GM21737 (cell line): ENCODE data around the gene B2M.
"Not testable (repeated sequence)": the region's sequence is repeated elsewhere in the genome, so short reads cannot be mapped to it uniquely, and the experiment has no call there.

ENCODE experiments used
- ATAC-seq: cut with Tn5 transposase; IDR thresholded peaks from one replicate; pipeline ENCODE4 v1.9.1; 2021; ENCODE audit warnings: mild to moderate bottlenecking, moderate library complexity; ENCODE audit not compliant: unreplicated experiment

The B2M gene

DNA sequence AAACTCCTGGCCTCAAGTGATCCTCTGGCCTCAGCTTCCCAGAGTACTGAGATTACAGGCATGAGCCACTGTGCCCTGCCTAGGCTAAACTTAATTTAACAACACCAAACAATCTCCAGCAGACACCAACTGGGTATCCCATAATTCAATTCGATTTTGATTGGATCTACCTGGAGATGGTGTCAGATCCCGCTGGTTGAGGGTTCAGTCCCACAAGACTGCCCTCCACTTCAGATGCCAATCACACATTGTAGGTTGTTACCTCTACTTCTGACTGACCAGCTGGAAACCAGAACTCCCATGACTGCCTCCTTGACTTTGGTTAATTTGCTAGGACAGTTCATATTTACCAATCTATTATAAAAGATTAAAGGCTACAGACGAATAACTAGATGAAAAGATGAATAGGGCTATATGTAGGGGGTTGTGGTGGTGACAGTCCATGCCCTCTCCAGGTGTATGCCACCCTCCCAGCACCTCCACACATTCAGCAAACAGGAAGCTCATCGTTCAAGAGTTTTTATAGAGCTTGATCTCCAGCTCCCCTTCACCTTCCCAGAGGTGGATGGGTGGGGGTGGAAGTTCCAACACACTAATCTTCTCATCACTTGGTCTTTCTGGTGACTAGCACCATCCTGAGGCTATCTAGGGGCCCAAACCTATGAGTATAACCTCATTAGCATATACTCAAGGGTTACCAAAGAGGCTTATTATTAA is 9.3 kb downstream of the B2M start:
- ATAC-seq = no peak

GRCh38 chr15:44722011-44722410 is 10.7 kb downstream of the B2M start:
- ATAC-seq = no peak

GRCh38 chr15:44726136-44726535 is 14.8 kb downstream of the B2M start:
- ATAC-seq = no peak

GRCh38 chr15:44726568-44727484 is 15.5 kb downstream of the B2M start:
- peak; percentile 39 for ATAC-seq

DNA sequence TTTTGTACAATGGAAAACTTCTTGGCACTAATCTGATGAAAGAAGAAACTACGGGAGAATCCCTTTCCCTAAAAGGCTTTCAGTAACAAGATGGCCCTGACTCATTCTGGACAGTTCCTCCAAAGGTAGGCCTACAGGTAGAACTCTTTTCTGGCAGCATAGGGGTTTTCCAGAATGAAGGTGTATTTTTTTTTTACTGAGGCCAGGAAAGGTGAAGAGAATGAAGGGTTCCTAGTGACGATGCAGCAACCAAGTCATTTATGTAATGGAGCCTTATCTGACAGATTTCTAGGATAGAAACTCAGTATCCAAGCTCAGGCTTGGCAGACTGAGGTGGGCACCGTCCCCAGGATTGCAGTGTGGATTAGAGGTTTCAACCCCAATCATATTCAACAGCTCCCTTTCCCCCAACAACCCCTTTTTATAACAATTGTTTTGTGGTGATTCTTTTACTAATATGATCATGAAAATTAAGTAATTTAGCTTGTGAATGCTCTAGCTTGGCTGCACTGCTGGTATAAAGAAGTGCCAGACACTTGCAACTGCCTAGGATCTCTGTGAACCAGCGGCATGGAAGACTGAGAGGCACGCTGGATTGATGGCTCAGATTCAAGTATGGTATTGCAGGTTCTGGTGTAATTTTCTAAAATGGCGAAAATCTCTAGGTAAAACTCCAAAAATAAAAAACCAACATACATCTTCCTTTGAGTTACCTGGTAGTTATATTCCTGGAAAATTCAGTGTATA is 16.3 kb downstream of the B2M start:
- ATAC-seq = no peak

GRCh38 chr15:44728232-44728575 is 16.9 kb downstream of the B2M start:
- ATAC-seq = not testable (repeated sequence)

- ATAC-seq = peak; percentile 64
Observed at GRCh38 chr15:44728576-44729407, 17.5 kb downstream of the B2M start.

GRCh38 chr15:44729408-44730127 is 18.3 kb downstream of the B2M start:
- ATAC-seq = no peak

DNA sequence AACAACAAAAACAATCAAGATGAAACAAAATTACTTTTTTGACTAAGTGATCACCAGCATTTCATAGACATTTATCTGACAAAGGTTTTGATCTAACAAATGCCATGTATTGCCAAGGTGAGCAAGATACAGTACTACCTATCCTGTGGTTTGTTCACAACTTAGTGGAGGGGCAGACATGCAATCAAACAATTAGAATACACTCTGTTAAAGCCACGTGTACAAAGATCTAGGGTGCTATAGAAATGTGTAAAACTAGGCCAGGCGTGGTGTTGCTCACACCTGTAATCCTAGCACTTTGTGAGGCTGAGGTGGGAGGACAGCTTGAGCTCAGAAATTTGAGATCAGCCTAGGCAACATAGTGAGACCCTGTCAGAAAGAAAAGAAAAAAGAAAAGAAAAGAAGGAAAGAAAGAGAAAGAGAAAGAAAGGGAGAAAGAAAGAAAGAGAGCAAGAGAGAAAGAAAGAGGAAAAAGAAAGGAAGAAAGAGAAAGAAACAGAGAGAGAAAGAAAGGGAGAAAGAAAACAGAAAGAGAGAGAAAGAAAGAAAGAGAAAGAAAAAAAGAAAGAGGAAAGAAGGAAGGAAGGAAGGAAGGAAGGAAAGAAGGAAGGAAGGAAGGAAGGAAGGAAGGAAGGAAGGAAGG is 23.6 kb downstream of the B2M start:
- ATAC-seq = no peak

DNA sequence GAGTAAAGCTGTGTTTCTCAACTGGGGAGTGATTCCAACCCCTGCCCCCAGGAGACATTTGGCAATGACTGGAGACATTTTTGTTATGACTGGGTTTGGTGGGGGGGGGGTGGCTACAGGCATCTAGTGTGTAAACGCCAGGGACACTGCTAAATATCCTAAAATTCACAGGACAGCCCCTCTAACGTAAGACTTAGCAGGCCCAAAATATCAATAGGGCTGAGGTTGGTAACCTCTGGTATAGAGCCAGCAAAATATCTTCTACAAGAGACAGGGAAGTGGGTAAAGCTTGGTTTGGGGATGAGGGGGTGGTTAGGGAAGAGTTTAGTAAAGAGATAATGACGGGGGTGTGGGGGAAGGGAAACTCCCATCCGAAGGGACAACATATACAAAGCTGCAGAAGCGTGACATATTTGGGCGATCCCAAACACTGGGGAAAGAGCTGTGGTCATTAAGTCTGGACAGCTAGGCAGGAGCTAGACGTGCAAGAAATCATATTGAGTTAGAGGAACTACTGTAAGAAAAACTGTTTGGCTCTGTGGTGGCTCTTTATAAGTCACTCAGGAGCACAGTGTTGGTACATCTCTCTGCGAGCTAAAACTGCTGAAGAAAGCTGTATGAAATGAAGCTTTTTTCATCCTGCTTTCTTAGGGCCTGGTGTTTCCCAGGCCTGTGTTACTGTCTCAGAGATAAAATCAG is 24.3 kb downstream of the B2M start:
- ATAC-seq = peak; percentile 29

- peak; percentile 35 for ATAC-seq
Observed at GRCh38 chr15:44736181-44736765, 25.0 kb downstream of the B2M start, which contains the start of gene TRIM69. TRIM69 (plus strand) TSS chr15:44736528; CDS start chr15:44736705, 177 bp downstream.

GRCh38 chr15:44738340-44738984 is 27.1 kb downstream of the B2M start:
- no peak for ATAC-seq

- not testable (repeated sequence) for ATAC-seq
Observed at GRCh38 chr15:44739222-44739847, 28.0 kb downstream of the B2M start.

DNA sequence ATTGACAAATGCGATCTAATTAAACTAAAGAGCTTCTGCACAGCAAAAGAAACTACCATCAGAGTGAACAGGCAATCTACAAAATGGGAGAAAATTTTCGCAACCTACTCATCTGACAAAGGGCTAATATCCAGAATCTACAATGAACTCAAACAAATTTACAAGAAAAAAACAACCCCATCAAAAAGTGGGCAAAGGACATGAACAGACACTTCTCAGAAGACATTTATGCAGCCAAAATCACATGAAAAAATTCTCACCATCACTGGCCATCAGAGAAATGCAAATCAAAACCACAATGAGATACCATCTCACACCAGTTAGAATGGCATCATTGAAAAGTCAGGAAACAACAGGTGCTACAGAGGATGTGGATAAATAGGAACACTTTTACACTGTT is 32.1 kb downstream of the B2M start:
- not testable (repeated sequence) for ATAC-seq

- ATAC-seq = no peak
Observed at GRCh38 chr15:44753345-44753744, 42.0 kb downstream of the B2M start.

DNA sequence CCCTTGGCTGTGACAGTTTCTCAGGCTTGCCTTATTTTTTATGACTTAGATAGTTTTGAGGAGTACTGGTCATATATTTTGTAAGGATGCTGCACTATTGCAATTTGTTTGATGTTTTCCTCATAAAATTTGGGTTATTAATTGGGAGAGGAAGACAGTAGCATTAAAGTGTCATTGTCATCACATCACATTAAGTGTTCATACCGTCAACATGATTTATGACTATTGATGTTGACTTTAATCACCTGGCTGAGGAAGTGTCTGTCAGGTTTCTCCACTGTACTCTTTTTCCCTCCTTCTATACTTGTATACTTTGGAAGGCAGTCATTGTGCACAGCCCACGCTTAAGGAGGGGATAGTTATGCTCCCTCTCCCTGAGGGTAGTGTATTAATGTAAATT is 51.9 kb downstream of the B2M start:
- no peak for ATAC-seq

DNA sequence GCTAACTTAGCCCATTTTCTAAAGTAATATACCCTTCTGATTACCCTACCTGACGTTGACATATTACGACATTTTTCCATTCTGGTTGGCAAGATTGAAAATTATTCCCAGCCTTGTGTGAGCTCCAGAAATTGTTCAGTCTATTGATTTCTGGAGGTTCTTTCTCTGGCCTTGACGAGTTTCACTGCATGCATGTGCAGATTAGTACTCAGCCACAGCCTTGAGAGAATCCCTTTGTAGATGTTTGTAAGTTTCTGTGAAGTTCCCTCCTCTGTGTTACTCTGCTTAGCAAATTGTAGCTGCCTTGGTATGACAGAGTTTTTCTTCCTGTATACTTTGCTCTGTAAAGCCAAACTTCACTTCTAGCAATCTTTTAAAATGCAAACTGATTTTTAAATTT is 52.5 kb downstream of the B2M start:
- no peak for ATAC-seq
